GM15510 (cell line): ENCODE results near the gene RNF207.

Experiments used
- POLR2A ChIP-seq: IDR thresholded peaks from 3 replicates; pipeline ENCODE4 v1.6.1; 2011; ENCODE audit warnings: borderline replicate concordance; ENCODE audit not compliant: insufficient read length; ENCODE audit errors: extremely low read depth

RNF207 gene

GRCh38 chr1:6259491-6260362, 53.8 kb downstream of the RNF207 start:
- no peak for TF ChIP-seq POLR2A

- TF ChIP-seq POLR2A = no peak
Measured at GRCh38 chr1:6260433-6260934, 54.6 kb downstream of the RNF207 start.

DNA sequence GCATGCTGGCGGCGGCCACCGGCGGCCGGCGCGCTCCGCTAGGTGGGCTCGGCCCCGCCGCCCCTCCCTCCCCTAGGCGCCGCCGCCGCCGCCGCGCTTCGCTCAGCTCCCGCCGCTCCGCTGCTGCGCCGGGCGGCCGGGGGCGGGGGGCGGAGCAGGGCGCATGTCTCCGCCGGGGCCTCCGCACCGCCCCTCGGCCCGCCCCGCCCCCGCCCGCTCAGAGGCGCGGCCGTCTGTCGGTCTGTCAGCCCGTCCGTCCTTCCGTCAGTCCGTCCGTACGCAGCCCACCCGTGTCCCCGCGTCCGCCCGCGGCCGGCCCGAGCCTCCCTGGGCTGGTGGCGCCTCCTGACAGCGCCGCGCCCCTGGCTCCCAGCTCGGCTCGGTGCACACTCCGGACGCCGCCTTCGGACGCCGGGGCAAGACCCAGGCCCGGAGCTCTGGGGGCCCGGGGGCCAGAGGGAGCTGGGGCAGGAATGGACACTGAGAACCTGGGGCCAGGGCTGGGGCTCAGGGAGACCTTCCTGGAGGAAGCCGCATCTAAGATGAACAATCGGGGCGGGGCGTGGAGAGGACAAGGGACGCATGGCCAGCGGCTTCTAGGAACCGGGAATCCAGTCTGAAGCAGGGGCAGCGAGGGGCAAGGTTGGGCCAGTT, 55.2 kb downstream of the RNF207 start, which contains the start of gene GPR153:
TSS of gene GPR153 (minus strand) at position 138 of the 654 bp plus-strand sequence. CDS start 6,193 bp downstream, outside the sequence.
- TF ChIP-seq POLR2A = no peak

DNA sequence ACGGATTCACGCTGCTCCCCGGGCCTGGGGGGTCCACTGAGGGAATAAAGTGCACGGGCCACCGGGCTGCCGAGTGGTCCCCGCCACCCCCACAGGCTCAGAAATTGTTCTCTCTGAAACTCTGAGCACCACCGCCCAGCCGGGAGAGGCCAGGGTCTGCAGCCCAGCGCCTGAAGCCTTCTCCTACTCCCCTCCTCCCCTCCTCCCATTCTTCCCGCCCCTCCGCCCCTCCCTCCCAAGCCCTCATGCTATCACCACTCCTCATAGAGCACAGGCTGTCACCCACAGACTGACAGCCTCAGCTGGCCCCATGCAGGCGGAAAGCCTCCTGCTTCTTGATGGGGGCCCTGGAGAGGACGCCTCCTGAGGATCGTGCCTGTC, 55.7 kb downstream of the RNF207 start:
- TF ChIP-seq POLR2A = no peak

DNA sequence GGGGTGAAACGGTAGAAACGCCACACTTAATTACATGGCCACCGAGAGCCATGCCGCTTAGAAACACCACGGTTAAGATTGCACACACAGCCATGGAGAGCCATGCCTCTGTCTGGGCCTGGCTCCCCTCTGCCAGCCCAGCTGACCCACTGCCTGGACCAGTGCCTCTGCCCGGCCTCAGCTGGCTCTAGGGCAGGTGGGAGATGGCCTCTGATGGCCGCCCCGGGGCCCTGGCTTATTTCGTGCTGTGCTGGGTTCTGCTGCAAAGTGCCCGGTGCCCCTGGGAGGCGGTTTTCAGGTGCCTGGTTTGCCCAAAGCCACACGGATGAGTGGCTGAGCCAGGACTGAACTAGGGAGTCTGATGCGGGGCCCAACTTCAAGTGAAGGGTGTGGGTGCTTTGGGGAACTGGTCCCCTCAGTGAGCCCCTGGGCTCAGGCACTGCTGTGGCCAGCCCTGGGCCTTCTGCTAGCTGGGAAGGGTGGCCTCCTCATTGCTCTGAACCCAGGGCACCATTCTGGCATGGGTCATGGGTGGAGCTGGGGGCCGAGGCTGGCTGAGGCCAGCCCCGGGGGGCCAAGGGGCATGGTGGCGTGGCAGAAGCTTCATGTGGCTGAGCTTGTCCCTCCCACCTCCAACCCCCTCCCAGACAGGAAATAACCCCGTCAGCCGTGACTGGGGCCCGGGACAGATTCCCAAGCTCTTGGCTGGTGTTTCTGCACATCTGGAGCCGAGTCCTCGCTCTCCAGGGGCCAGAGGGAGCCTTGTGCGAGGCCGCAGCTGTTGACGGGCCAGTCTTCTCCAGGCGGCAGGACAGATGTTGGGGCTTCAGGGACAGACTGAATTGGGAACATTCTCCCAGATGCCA, 56.9 kb downstream of the RNF207 start:
- no peak for TF ChIP-seq POLR2A

- no peak for TF ChIP-seq POLR2A
Measured at GRCh38 chr1:6263716-6264115, 57.8 kb downstream of the RNF207 start.

- no peak for TF ChIP-seq POLR2A
Measured at GRCh38 chr1:6265151-6265550, 59.2 kb downstream of the RNF207 start.

GRCh38 chr1:6266641-6267040, 60.7 kb downstream of the RNF207 start:
- no peak for TF ChIP-seq POLR2A

DNA sequence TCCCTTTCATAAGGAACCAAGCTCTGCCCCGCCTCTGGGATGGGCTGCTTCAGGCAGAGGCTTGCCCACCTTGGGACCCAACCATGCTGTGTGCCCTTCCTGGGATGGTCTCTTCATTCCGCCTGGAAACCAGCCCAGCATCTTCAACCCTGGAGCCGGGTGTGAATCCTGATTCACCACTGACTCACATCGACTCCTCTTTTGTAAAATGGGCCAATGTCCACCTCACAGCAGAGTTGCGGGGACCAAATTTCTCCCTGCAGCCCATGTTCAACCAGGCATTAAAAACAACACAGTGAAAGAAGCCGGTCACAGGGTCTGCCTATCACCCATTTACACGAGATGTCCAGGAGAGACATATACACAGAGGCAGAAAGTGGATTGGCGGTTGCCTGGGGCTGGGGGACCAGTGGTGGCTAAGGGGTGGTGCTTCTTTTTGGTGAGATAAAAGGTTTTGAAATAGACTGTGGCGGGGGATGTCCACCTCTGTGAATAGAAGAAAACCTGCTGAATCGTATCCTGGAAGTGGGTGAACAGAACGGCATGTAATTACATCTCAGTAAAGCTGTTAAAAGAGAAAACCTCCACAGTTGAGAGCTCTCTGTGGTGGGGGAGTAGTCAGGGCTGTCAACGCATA, 61.9 kb downstream of the RNF207 start:
- no peak for TF ChIP-seq POLR2A

DNA sequence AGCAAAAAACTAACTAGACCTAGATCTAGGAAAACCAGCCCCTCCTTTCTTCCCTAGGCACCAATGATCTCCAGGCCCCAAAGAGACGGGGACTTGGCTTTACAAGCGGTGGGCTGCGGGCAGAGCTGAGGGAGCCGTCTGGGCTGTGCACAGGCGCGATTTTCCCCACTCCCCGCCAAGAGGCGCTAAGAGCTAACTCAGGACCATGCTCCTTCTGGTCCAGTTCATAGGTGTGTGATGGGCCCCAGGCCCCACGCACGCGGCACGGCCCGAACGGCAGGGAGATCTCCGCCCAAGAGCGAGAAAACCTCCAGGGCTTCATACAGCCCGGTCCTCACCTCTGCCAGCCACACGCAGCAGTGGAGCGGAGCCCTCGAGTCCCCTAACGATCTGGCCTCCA, 62.5 kb downstream of the RNF207 start:
- TF ChIP-seq POLR2A = no peak

- no peak for TF ChIP-seq POLR2A
Measured at GRCh38 chr1:6269296-6269695, 63.4 kb downstream of the RNF207 start.

GRCh38 chr1:6269720-6270400, 63.9 kb downstream of the RNF207 start:
- no peak for TF ChIP-seq POLR2A

DNA sequence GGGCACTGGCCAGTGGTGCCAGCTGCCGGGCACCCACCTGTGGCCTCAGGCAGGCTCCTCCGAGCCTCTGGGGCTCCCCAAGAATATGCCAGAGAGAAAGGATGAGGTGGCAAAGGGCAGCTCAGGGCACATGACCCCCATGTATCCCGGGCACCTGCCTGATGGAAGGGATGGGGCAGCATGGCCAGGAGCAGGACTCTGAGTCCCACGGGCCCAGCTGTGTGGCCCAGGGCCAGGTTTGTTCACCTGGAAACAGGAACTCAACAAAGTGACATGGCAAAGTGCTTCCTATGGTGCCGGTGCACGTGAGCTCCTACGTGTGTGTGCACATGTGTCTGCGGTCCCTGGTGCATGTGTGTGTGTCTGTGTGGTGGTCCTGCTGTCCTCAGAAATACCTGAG, 64.5 kb downstream of the RNF207 start:
- TF ChIP-seq POLR2A = no peak
